B cell (primary cell): ENCODE results near the gene SUPV3L1.

ENCODE experiments used
- EZH2 ChIP-seq: IDR thresholded peaks from 2 replicates; pipeline ENCODE4 v1.6.1; 2012; ENCODE audit warnings: borderline replicate concordance, low read depth, mild to moderate bottlenecking, moderate library complexity, low read length; ENCODE audit not compliant: insufficient read depth, poor library complexity, severe bottlenecking
- TF ChIP-seq, protein P1 (sequence below): fragments of 200-600 bp; IDR thresholded peaks from one replicate; pipeline ENCODE4 v1.8.0; 2022; ENCODE audit warnings: antibody characterized with exemption, mild to moderate bottlenecking

DNA sequence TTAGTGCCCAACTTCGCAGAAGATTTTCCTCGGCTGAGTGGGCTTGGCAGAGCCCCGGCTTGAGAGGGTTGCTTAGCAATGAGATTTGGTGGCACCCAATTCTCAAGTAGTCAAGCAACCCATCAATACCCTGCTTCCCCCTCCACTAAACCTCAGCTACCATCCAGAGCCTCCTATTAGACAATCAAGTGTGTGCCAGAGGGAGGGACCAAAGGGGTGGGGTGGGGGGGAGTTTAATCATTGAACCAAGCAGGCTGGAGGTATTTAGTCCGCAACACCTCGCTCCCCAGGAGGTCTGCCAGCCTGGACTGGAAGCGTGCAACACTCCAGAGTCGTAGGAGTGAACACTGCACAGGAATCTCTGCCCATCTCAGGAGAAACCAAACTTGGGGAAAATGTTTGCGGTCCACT, 40.0 kb downstream of the SUPV3L1 start, which contains the start of gene HKDC1:
- TF ChIP-seq, protein P1, sequence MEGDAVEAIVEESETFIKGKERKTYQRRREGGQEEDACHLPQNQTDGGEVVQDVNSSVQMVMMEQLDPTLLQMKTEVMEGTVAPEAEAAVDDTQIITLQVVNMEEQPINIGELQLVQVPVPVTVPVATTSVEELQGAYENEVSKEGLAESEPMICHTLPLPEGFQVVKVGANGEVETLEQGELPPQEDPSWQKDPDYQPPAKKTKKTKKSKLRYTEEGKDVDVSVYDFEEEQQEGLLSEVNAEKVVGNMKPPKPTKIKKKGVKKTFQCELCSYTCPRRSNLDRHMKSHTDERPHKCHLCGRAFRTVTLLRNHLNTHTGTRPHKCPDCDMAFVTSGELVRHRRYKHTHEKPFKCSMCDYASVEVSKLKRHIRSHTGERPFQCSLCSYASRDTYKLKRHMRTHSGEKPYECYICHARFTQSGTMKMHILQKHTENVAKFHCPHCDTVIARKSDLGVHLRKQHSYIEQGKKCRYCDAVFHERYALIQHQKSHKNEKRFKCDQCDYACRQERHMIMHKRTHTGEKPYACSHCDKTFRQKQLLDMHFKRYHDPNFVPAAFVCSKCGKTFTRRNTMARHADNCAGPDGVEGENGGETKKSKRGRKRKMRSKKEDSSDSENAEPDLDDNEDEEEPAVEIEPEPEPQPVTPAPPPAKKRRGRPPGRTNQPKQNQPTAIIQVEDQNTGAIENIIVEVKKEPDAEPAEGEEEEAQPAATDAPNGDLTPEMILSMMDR = no peak
- TF ChIP-seq EZH2 = no peak
